Stimulated activated CD4-positive, alpha-beta T cell treated with anti-CD3 and anti-CD28 coated beads, Interleukin-12 subunit alpha, Interleukin-12 subunit beta, amount 100 ng/mL, for 24 hours (primary cell): ENCODE measurements around the gene ARPIN.
"Not testable (repeated sequence)": the region's sequence is repeated elsewhere in the genome, so short reads cannot be mapped to it uniquely, and the experiment has no call there.

Experiments
- DNase-seq, 2 experiments: peaks; one replicate each; pipeline ENCODE4 v3.0.0-alpha.2; 2020; ENCODE audit warnings: low read depth in 2 of 2

The ARPIN gene

GRCh38 chr15:89910891-89911626 is 1.7 kb downstream of the ARPIN start:
- no peak for DNase-seq

GRCh38 chr15:89909611-89910010 is 3.1 kb downstream of the ARPIN start:
- DNase-seq = no peak

- DNase-seq = no peak
Measured at GRCh38 chr15:89908226-89908625, 4.5 kb downstream of the ARPIN start.

- no peak for DNase-seq
Measured at GRCh38 chr15:89907289-89907688, 5.5 kb downstream of the ARPIN start.

- no peak for DNase-seq
Measured at GRCh38 chr15:89905846-89906378, 6.8 kb downstream of the ARPIN start.

GRCh38 chr15:89904519-89904918 is 8.2 kb downstream of the ARPIN start:
- DNase-seq = no peak

- no peak for DNase-seq
Measured at GRCh38 chr15:89903858-89904130, 9.0 kb downstream of the ARPIN start.

GRCh38 chr15:89903015-89903857 is 9.5 kb downstream of the ARPIN start:
- no peak for DNase-seq

- DNase-seq = no peak
Measured at GRCh38 chr15:89900849-89901248, 11.9 kb downstream of the ARPIN start.

GRCh38 chr15:89899951-89900567 is 12.7 kb downstream of the ARPIN start:
- DNase-seq = no peak

GRCh38 chr15:89899295-89899945 is 13.3 kb downstream of the ARPIN start:
- DNase-seq = no peak

GRCh38 chr15:89898614-89899294 is 14.0 kb downstream of the ARPIN start:
- peak in 1 of 2 experiments; percentile 21 for DNase-seq

- DNase-seq = no peak
Measured at GRCh38 chr15:89898146-89898545, 14.6 kb downstream of the ARPIN start.

GRCh38 chr15:89893696-89894447 is 18.9 kb downstream of the ARPIN start, which contains the start of gene AP3S2:
AP3S2 (minus strand) TSS chr15:89893994; CDS start chr15:89893949, 45 bp downstream.
- DNase-seq = peak; percentile 86 to 87

- no peak for DNase-seq
Measured at GRCh38 chr15:89893027-89893426, 19.7 kb downstream of the ARPIN start.

- no peak for DNase-seq
Measured at GRCh38 chr15:89888214-89888804, 24.4 kb downstream of the ARPIN start.

- DNase-seq = no peak
Measured at GRCh38 chr15:89885611-89886010, 27.1 kb downstream of the ARPIN start.

GRCh38 chr15:89885179-89885578 is 27.6 kb downstream of the ARPIN start:
- DNase-seq = not testable (repeated sequence)

GRCh38 chr15:89883518-89883917 is 29.2 kb downstream of the ARPIN start:
- DNase-seq = no peak

- no peak for DNase-seq
Measured at GRCh38 chr15:89880727-89881126, 32.0 kb downstream of the ARPIN start.
